NCI-H446 (cell line): ENCODE data around the gene CST1.
A peak's percentile ranks its signal among the peaks of the same experiment; 100 is the strongest.
"Not testable (repeated sequence)": the region's sequence is repeated elsewhere in the genome, so short reads cannot be mapped to it uniquely, and the experiment has no call there.

ENCODE experiments used
- DNase-seq, 2 experiments: peaks; one replicate each; lab custom pipeline; 2025; lab: John Stamatoyannopoulos, UW

CST1 gene

DNA sequence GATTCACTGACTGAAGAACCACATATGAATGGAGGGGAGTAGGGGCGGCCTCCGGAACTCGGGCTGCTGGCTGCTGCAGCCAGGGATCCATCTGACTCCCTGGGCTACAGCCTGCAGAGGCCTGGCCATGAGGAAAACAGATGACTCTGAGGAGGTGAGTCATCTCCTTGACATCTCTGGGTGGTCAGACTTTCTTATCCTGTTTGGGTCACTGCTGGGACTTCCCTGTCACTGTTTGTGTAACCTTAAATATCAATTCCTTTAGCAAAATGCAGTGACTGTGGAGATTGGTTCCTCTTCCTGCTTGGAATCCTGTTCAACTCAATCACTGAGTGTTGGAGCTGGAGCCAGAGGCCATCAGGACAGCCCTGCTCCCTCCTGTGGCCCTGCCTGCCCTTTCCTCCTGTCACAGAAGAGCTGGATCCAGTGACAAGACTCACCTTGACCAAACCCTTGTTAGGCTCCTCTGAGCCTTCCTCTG is 4.4 kb upstream of the CST1 start:
- not testable (repeated sequence) for DNase-seq

DNA sequence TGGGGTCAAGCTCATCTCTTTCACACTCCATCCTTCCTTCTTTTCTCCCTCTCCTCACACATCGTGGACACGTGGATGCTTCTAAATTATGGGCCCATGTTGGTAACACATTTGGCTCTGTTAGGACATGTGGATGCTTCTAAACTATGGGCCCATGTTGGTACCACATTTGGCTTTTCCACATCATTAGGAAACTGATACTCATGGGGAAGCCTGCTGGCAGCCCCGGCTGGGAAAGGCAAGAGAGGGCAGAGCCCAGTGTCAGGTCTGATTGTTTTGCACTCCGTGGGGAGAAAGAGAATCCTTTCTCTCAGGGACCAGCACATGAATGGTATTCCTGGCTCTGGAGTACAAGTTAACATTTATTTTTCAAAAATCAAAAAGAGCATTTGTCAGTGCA is 4.0 kb upstream of the CST1 start:
- no peak for DNase-seq

DNA sequence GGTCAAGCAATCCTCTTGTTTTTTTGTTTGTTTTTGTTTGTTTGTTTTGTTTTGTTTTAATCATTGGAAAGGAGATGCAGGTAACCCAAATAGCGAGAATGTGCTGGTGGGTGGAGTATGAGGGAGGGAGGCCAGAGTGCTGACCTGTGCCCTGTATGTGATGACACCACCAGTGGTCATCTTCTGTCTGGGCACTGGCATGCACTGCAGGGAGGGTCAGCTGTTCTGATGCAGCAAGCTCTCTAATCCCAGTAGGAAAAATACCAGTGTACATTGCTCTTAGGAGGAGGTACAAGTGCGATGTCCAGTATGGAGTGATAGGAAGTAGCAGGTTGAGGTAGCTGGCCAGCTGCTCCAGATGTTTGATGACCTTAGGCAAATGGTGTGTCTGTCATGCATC is 2.9 kb upstream of the CST1 start:
- DNase-seq = no peak

- no peak for DNase-seq
Measured at GRCh38 chr20:23753194-23753548, 2.4 kb upstream of the CST1 start.

DNA sequence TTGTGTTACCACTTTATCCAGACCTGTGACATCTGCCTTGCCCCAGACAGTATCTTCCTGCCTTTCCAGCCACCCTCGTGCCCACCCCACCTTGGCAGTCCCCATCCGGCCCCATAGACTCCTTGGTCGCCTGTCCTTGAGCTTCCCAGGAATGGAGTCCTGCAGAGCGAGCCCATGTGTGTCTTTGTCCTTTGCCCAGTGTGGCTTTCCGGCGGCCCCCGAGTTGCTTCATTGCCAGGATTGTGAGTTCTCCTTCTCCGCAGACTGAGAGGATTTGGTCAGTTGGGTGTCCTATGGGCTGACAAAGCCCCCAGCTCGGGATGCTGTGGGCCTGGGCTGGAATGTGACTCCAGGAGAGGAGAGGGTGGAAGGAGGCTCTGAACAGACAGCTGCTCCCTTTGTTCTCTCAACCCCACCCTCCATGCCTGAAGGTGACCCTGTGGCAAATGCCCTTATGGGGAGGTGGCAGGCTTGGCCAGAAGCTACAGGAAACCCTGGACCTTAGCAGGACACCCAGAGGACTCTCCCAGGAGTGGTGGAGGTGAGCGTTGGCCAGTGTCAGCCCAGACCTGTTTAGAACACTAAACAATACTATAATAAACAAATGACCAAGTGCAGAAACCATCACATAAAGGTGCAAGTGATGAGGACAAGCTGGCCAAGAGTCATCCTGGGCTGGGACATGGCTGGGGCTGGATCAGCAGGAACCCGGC is 1.9 kb upstream of the CST1 start:
- no peak for DNase-seq

DNA sequence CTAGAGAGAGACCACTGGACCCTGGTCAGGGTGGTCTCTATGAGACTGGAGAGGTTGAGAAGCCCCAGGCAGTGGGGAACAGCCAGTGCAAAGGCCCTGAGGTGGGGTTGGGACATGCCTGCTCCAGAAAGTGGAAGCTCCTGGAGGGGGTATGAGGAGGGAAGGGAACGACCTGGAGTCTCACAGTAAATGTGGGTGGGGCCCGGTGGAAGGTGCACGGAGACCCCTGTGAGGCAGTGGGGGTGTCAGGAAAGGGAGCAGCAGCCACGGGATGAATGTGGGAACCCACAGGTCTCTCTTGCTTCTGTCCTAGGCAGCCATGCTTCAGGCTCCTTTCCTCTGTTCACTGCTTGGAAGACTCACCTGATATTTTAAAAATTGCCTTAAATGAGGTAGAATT is 1.3 kb upstream of the CST1 start:
- DNase-seq = no peak

- DNase-seq = no peak
Measured at GRCh38 chr20:23749746-23750145, 989 bp downstream of the CST1 start.

GRCh38 chr20:23748975-23749374 is 1.8 kb downstream of the CST1 start:
- not testable (repeated sequence) for DNase-seq

DNA sequence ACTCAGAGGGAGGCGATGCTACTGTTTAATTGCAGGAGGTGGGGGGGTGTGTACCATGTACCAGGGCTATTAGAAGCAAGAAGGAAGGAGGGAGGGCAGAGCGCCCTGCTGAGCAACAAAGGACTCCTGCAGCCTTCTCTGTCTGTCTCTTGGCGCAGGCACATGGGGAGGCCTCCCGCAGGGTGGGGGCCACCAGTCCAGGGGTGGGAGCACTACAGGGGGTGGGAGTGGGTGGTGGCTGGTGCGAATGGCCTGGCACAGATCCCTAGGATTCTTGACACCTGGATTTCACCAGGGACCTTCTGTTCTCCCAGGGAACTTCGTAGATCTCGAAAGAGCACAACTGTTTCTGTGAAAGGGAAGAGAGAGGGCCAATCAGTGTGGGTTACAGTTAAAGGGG is 3.2 kb downstream of the CST1 start:
- not testable (repeated sequence) for DNase-seq

DNA sequence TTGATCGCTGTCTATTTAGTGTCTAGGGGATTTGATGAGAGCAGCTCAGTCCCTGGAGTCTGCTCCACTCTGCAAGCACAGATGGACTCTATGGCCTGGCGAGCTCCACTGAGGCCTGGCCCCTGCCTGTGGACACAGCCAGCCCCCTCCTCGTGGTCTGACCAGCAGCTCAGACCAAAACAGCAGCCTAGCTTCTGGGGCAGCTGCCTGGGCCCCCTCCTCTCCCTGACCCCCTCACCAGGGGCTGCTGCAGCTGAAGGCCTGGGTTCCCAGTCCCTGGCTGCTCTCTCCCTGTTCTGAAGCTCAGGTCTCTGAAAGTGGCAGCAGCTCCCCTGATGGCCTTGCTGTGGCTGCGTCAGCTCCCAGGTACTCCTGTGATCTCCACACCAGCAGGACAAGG is 3.6 kb downstream of the CST1 start:
- not testable (repeated sequence) for DNase-seq

DNA sequence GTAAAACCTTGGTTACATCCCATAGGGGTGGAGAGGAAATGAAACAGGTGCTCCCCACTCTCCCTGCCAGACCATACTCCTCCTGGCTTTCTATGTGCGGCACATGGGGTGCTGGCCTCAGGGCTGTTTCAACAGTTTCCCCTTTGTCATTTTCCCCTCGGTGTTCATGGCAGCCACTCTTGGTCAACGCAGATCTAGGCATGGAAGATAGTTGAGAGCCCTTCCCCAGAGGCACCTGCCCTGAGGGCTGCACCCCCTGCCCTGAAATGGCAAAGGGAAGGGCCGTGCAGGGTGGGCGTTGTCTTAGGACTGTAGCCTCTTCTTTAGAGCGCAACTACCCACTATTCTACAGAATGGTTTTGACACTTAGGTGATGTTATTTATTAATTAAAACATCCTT is 4.4 kb downstream of the CST1 start:
- DNase-seq = no peak

DNA sequence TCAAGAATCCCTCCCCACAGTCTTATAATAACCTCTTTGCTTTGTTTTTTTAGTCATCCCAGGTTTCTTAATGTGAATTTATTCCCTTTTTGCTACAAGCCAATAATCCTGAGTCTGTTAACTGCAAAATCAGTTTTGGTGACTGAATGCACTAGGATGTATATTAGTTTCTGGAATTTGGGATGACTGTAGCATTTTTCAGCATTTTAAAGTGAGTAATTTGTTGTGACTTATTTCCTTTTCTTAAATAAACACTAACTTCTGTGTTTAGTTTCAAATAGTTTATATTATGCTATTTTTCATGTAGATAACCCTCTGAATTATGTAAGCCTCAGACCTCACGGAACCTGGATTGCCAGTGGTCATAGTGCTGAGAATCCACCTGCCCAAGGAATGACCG is 5.5 kb downstream of the CST1 start:
- no peak for DNase-seq

- DNase-seq = no peak
Measured at GRCh38 chr20:23744817-23745216, 5.9 kb downstream of the CST1 start.

GRCh38 chr20:23735391-23735790 is 15.3 kb downstream of the CST1 start:
- DNase-seq = not testable (repeated sequence)

DNA sequence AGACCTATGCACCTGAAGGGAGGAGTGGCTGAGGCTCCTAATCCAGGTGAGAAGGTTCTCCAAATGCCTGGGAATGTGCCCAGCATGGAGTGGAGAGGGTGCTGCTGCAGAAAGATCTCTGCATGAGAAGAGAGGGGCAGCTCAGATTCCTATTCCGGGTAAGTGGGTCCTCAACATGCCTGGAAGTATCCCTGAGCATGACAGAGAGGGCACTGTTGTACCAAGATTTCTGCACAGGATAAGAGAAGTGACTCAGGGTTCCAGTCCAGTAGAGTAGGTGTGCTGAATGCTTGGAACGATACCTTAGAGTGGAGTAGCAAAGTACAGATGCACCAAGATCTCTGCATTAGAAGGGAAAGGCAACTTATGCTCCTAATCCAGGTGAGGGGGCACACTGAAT is 15.8 kb downstream of the CST1 start:
- DNase-seq = not testable (repeated sequence)

DNA sequence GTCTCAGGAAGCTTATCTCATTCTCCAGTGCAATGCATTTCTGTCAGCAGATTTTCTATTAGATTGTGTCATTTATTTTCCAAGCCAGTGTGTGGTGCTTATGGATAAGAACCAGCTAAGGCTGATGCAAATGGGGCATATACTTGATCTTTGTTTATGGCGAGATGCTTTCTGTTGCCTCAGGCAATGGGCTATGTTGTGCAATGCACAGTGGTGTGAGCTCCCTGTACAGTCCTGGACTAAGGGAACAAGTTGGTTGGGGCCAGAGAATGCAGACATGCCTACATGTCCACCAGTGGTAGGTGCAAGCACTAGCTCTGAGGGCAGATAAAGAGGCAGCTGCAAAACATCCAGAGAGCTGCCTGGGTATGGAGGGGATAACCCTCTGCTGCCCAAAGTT is 16.3 kb downstream of the CST1 start:
- not testable (repeated sequence) for DNase-seq

- no peak for DNase-seq
Measured at GRCh38 chr20:23727016-23727415, 23.7 kb downstream of the CST1 start.

DNA sequence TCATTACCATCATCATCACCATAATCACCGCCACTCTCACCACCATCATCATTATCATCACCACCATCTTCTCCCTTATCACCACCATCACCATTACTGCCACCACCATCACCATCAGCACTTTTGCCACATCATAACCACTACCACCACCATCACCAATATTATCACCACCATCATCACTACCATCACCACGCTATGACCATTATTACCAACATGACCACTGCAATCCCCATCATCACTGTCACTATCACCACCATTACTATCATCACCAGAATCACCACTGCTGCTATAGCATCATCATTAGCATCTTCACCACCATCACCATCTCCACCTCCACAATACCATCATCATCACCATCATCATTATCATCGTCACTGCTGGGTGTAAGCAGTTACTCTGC is 25.6 kb downstream of the CST1 start:
- no peak for DNase-seq

- peak in 1 of 2 experiments; percentile 21 for DNase-seq
Measured at GRCh38 chr20:23723659-23724307, 27.0 kb downstream of the CST1 start.

- DNase-seq = not testable (repeated sequence)
Measured at GRCh38 chr20:23722851-23723250, 27.9 kb downstream of the CST1 start.

GRCh38 chr20:23721962-23722361 is 28.8 kb downstream of the CST1 start:
- DNase-seq = no peak

DNA sequence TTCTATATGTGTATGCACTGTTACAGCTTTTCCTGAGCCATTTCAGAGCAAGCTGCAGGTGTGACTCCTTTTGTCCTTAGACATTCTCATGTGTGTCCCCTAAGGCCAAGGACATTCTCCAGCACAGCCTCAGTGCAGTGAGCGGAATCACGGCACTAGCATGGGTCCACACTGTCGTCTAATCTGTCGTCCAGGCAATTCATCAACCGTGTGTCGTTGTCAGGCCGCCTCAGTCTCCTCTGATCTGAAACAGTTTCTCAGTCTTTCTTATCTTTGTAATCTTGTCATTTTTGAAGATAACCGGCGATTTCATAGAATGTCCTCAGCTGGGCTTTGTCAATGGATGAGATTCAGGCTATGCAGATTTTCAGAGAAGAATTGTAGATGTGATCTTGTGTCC is 31.4 kb downstream of the CST1 start:
- not testable (repeated sequence) for DNase-seq

DNA sequence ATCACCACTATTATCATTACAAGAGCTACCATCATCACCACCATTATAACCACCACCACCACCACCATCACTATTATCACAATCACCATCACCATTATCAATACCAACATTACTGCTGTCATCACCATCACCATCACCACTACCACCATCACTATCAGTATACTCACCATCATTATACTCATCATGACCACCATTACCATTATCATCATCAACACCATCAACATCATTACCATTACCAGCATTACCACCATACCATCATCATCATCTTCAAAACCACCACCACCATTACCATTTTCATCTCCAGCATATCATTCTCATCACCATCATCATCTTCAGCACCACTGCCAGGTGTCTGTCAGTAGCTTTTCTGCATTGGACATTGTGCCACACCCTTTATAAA is 39.0 kb downstream of the CST1 start:
- DNase-seq = not testable (repeated sequence)

GRCh38 chr20:23710771-23711170 is 40.0 kb downstream of the CST1 start:
- no peak for DNase-seq
